ENCODE measurements around the gene ZNF668. TPM values are rescaled to one million over a fixed set of nuclear protein-coding genes. Genes with fewer than 3 reads are reported as not detected.

The ZNF668 gene
- total and polyA plus RNA-seq, 2 of the 13 experiments (the other 11 are each of a cell fraction or from before 2014, with no cell fraction given) = 3.8 to 9.8 TPM

- TF ChIP-seq ZNF350 (CRISPR knock-in tag; IDR thresholded peaks at IDR 0.05; ENCODE audit: borderline replicate concordance, low read depth) = 0 out of 2 replicates have a peak, but pooled peaks have one; percentile 53
- TF ChIP-seq TOE1 (CRISPR knock-in tag; IDR thresholded peaks at IDR 0.05) = no peak
- 0 out of 2 replicates have a peak, but pooled peaks have one; percentile 29 for TF ChIP-seq CENPX (CRISPR knock-in tag; IDR thresholded peaks at IDR 0.05)
- peak; percentile 43; the same call in 1 of the 2 replicates for TF ChIP-seq ZNF432 (CRISPR knock-in tag; IDR thresholded peaks at IDR 0.05; ENCODE audit: borderline replicate concordance)
- TF ChIP-seq ZXDC (CRISPR knock-in tag; IDR thresholded peaks at IDR 0.05) = peak; percentile 75; the same call in 1 of the 2 replicates
- 0 out of 2 replicates have a peak, but pooled peaks have one; percentile 45 for TF ChIP-seq ZNF546 (CRISPR knock-in tag; conservative IDR thresholded peaks at IDR 0.05)
- 0 out of 2 replicates have a peak, but pooled peaks have one; percentile 26 for TF ChIP-seq ZNF136 (CRISPR knock-in tag; IDR thresholded peaks at IDR 0.05; ENCODE audit: low read depth)
- TF ChIP-seq, protein P1, sequence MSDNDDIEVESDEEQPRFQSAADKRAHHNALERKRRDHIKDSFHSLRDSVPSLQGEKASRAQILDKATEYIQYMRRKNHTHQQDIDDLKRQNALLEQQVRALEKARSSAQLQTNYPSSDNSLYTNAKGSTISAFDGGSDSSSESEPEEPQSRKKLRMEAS (IDR thresholded peaks at IDR 0.05) = no peak
- TF ChIP-seq ZNF550 (CRISPR knock-in tag; IDR thresholded peaks at IDR 0.05; ENCODE audit: borderline replicate concordance) = no peak
- TF ChIP-seq HIVEP1 (CRISPR knock-in tag; IDR thresholded peaks at IDR 0.05) = no peak
- no peak for TF ChIP-seq RBFOX2 (IDR thresholded peaks at IDR 0.05; ENCODE audit: low read depth, low read length)
- no peak for TF ChIP-seq ZHX2 (IDR thresholded peaks at IDR 0.05; ENCODE audit: low read depth)
- TF ChIP-seq ZHX2 (CRISPR knock-in tag; IDR thresholded peaks at IDR 0.05; ENCODE audit: borderline replicate concordance) = no peak
- peak; percentile 82; the same call in 1 of the 2 replicates for TF ChIP-seq CHD4 (IDR thresholded peaks at IDR 0.05; ENCODE audit: borderline replicate concordance, low read length)
- 0 out of 2 replicates have a peak, but pooled peaks have one; percentile 10 for TF ChIP-seq SP140L (CRISPR knock-in tag; IDR thresholded peaks at IDR 0.05; ENCODE audit: borderline replicate concordance)
- TF ChIP-seq PLRG1 (conservative IDR thresholded peaks at IDR 0.05) = no peak
- TF ChIP-seq YY1 (IDR thresholded peaks at IDR 0.05; ENCODE audit: insufficient read depth, insufficient replicate concordance, low read depth, low read length) = no peak
- no peak; the same call in 1 of the 2 replicates for TF ChIP-seq ELF1 (CRISPR knock-in tag; IDR thresholded peaks at IDR 0.05)
- TF ChIP-seq FOXA1 (IDR thresholded peaks at IDR 0.05) = no peak
- no peak for TF ChIP-seq FOXA1 (CRISPR knock-in tag; IDR thresholded peaks at IDR 0.05)
- 0 out of 2 replicates have a peak, but pooled peaks have one; percentile 4 for TF ChIP-seq ZNF598 (CRISPR knock-in tag; IDR thresholded peaks at IDR 0.05; ENCODE audit: borderline replicate concordance)
- peak; percentile 26 for TF ChIP-seq PHF21A (CRISPR knock-in tag; IDR thresholded peaks at IDR 0.05)
- TF ChIP-seq FOXJ3 (CRISPR knock-in tag; IDR thresholded peaks at IDR 0.05; ENCODE audit: borderline replicate concordance) = no peak
Measured at GRCh38 chr16:31072540-31073141, 1.4 kb downstream of the ZNF668 start (continued).

All from HepG2 (cell line).